ENCODE data around the gene RAB22A.

Gene RAB22A

DNA sequence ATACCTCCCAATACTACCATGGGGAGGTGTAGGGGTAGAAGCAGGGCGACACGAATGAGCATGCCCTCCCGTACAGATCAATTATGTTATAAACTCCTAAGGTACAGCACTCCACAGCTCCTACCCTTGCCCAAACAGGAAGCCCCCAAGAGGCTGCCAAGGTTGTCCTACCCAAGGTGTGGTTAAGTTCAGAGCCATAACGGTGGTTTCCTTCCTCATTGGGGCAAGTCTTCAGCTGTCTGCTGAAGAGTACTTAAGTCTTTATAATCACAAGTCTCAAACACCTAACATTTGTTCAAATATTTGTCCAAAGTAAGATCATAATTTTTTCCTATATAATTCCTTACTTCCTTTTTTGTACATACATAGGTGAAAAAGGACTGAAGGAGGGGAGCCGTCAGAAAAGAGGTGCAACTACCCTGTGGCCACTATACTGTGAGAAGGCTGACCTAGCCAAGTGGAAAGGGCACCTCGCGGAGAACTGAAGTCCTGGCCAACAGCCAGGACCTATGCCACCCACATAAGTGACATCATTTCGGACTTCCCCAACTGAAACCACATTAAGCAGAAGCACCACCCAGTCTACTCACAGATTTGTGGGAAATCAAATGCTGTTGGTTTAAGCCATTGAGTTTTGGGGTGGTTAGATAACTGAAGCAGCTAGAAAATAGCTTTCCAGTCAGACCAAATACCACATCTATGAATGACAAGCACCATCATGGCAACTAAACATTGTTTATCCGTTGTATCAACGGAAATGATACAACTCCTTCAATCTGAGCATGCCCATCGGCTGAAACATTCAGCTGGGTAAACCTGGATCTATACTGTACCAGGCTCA, 2.9 kb upstream of the RAB22A start:
- Histone ChIP-seq H3K27ac (ENCODE audit: low read length) (no peak overlapping the region), H3K27me3 (ENCODE audit: insufficient read depth, low read length) (no peaks in the 10 kb centered on the region), H3K4me1 (ENCODE audit: insufficient read depth, low read length) (peaks cover 6% of the 10 kb centered on the region; the same call in 1 of the 2 replicates), H3K9me3 (ENCODE audit: insufficient read depth, low read depth, low read length) (no peaks in the 10 kb centered on the region), H3K4me3 (ENCODE audit: low read length) (no peak overlapping the region), H3K36me3 (ENCODE audit: insufficient read depth, low read depth, low read length) (peaks cover 3% of the 10 kb centered on the region; the same call in 1 of the 2 replicates), H3K9ac (ENCODE audit: low read depth, low read length) (no peak overlapping the region)

DNA sequence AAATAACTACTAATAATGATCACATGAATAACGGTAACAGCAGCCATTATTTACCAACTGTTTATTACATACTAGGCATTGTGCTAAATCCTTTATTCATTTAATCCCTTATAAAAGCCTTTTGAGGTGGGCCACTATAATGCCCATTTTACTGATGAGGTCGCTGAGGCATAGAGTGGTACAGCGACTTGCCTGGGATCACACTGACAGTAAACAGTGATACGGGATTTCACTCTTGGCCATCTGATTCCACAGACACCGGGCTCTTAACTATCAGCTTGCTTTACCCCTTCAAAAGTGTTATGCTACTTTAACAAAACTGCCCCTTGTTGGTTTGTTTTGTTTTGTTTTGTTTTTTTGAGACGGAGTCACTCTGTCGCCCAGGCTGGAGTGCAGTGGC, 2.2 kb upstream of the RAB22A start:
- Histone ChIP-seq H3K9ac (ENCODE audit: low read depth, low read length) (no peak overlapping the region), H3K4me3 (ENCODE audit: low read length) (no peak overlapping the region), H3K27me3 (ENCODE audit: insufficient read depth, low read length) (no peaks in the 10 kb centered on the region)

GRCh38 chr20:58308290-58308679, 1.2 kb upstream of the RAB22A start:
- peaks cover 16% of the 10 kb centered on the region for H3K36me3 ChIP-seq (ENCODE audit: insufficient read depth, low read depth, low read length)
- H3K27ac ChIP-seq (ENCODE audit: low read length): no peak overlapping the region
- H3K9ac ChIP-seq (ENCODE audit: low read depth, low read length): peak overlapping the region; percentile 89; the same call in 1 of the 2 replicates
- H3K4me1 ChIP-seq (ENCODE audit: insufficient read depth, low read length): peaks cover 6% of the 10 kb centered on the region; the same call in 1 of the 2 replicates
- peak overlapping the region; percentile 95; the same call in 1 of the 2 replicates for H3K4me3 ChIP-seq (ENCODE audit: low read length)
- H3K27me3 ChIP-seq (ENCODE audit: insufficient read depth, low read length): no peaks in the 10 kb centered on the region
- H3K9me3 ChIP-seq (ENCODE audit: insufficient read depth, low read depth, low read length): no peaks in the 10 kb centered on the region

More for the DNA sequence above, 2.2 kb upstream of the RAB22A start:
- H3K27ac ChIP-seq (ENCODE audit: low read length): no peak overlapping the region
- H3K9me3 ChIP-seq (ENCODE audit: insufficient read depth, low read depth, low read length): no peaks in the 10 kb centered on the region
- peaks cover 8% of the 10 kb centered on the region; the same call in 1 of the 2 replicates for H3K36me3 ChIP-seq (ENCODE audit: insufficient read depth, low read depth, low read length)
- peaks cover 6% of the 10 kb centered on the region; the same call in 1 of the 2 replicates for H3K4me1 ChIP-seq (ENCODE audit: insufficient read depth, low read length)

- Histone ChIP-seq H3K9ac (ENCODE audit: low read depth, low read length) (peak overlapping the region; percentile 89), H3K27ac (ENCODE audit: low read length) (no peak overlapping the region)
Measured at GRCh38 chr20:58308680-58309527, 611 bp upstream of the RAB22A start.

DNA sequence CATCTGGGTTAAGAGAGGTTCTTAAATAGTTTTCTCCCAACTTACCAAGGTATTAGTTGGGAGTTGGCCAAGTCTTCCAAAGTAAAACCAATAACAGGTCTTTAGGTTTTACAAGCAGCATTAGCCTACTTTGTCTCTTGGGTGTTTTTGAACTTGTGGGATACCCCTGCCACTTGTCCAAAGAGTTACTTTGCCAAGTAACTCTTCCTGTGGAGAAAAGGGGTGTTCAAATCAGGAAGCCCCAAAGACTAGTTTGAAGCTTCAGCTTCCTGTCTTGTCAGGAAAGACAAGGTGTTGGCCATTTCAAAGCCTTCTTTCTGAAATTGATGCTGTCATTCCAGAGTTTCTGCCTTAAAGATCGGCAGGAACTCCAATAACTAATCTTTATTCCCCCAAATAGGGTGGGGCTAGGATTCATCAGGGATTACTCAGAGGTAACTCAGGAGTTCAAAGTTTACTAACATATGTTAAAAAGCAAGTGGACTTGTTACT, 822 bp downstream of the RAB22A start:
- peak overlapping the region; percentile 82; the same call in 1 of the 2 replicates for H3K9ac ChIP-seq (ENCODE audit: low read depth, low read length)
- peaks cover 31% of the 10 kb centered on the region for H3K36me3 ChIP-seq (ENCODE audit: insufficient read depth, low read depth, low read length)
- peak overlapping the region; percentile 86 for H3K4me3 ChIP-seq (ENCODE audit: low read length)
- peak overlapping the region; percentile 13 for H3K27ac ChIP-seq (ENCODE audit: low read length)
- no peaks in the 10 kb centered on the region for H3K9me3 ChIP-seq (ENCODE audit: insufficient read depth, low read depth, low read length)
- H3K4me1 ChIP-seq (ENCODE audit: insufficient read depth, low read length): peaks cover 6% of the 10 kb centered on the region; the same call in 1 of the 2 replicates
- no peaks in the 10 kb centered on the region for H3K27me3 ChIP-seq (ENCODE audit: insufficient read depth, low read length)

More at GRCh38 chr20:58308680-58309527, 611 bp upstream of the RAB22A start:
- no peaks in the 10 kb centered on the region for H3K27me3 ChIP-seq (ENCODE audit: insufficient read depth, low read length)
- H3K36me3 ChIP-seq (ENCODE audit: insufficient read depth, low read depth, low read length): peaks cover 22% of the 10 kb centered on the region
- peak overlapping the region; percentile 95 for H3K4me3 ChIP-seq (ENCODE audit: low read length)
- H3K9me3 ChIP-seq (ENCODE audit: insufficient read depth, low read depth, low read length): no peaks in the 10 kb centered on the region
- peaks cover 6% of the 10 kb centered on the region; the same call in 1 of the 2 replicates for H3K4me1 ChIP-seq (ENCODE audit: insufficient read depth, low read length)

- Histone ChIP-seq H3K27ac (ENCODE audit: low read length) (no peak overlapping the region), H3K9me3 (ENCODE audit: insufficient read depth, low read depth, low read length) (no peaks in the 10 kb centered on the region), H3K4me3 (ENCODE audit: low read length) (no peak overlapping the region), H3K4me1 (ENCODE audit: insufficient read depth, low read length) (peaks cover 6% of the 10 kb centered on the region; the same call in 1 of the 2 replicates), H3K9ac (ENCODE audit: low read depth, low read length) (no peak overlapping the region), H3K27me3 (ENCODE audit: insufficient read depth, low read length) (no peaks in the 10 kb centered on the region), H3K36me3 (ENCODE audit: insufficient read depth, low read depth, low read length) (peaks cover 40% of the 10 kb centered on the region)
Measured at GRCh38 chr20:58312836-58313235, 3.3 kb downstream of the RAB22A start.

DNA sequence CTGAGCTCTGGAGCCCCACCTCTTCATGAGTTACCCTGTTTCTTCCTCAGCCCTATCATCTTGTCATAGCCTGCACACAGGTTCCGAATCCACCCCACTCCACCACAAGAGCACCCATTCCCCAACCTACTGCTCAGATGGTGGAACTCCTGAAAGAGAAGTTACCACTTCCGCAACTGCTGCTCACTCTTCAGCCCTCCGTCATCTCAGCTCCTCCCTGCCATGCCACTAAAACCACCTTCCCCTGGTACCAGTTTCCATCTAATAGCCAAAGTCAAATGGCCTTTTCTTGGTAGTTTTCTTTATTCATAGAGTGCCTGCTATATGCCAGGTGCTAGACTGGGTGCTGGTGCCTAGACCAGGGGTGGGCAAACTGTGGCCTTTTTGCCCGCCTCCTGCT, 3.9 kb downstream of the RAB22A start:
- Histone ChIP-seq H3K9ac (ENCODE audit: low read depth, low read length) (no peak overlapping the region), H3K4me1 (ENCODE audit: insufficient read depth, low read length) (peaks cover 6% of the 10 kb centered on the region; the same call in 1 of the 2 replicates), H3K27ac (ENCODE audit: low read length) (no peak overlapping the region), H3K4me3 (ENCODE audit: low read length) (no peak overlapping the region), H3K36me3 (ENCODE audit: insufficient read depth, low read depth, low read length) (peaks cover 40% of the 10 kb centered on the region), H3K27me3 (ENCODE audit: insufficient read depth, low read length) (no peaks in the 10 kb centered on the region), H3K9me3 (ENCODE audit: insufficient read depth, low read depth, low read length) (no peaks in the 10 kb centered on the region)

DNA sequence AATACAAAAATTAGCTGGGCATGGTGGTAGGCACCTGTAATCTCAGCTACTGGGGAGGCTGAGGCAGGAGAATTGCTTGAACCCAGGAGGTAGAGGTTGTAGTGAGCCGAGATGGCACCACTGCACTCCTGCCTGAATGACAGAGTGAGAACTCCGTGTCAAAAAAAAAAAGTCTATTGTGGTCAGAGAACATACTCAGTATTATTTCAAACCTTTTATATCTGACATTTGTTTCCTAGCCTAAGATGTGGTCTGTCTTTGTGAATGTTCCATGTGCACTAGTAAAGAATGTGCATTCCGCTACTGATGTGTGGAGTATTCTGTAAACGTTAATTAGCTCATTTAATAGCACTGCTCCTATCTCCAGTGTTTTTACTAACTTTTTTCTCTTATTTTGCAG, 11.7 kb downstream of the RAB22A start:
- Histone ChIP-seq H3K4me3 (ENCODE audit: low read length) (no peak overlapping the region), H3K27me3 (ENCODE audit: insufficient read depth, low read length) (no peaks in the 10 kb centered on the region), H3K9ac (ENCODE audit: low read depth, low read length) (no peak overlapping the region), H3K27ac (ENCODE audit: low read length) (no peak overlapping the region), H3K36me3 (ENCODE audit: insufficient read depth, low read depth, low read length) (peaks cover 7% of the 10 kb centered on the region), H3K4me1 (ENCODE audit: insufficient read depth, low read length) (peaks cover 2% of the 10 kb centered on the region; the same call in 1 of the 2 replicates), H3K9me3 (ENCODE audit: insufficient read depth, low read depth, low read length) (no peaks in the 10 kb centered on the region)

- no peaks in the 10 kb centered on the region for H3K36me3 ChIP-seq (ENCODE audit: insufficient read depth, low read depth, low read length)
- H3K4me3 ChIP-seq (ENCODE audit: low read length): no peak overlapping the region
- no peak overlapping the region for H3K27ac ChIP-seq (ENCODE audit: low read length)
- no peak overlapping the region for H3K9ac ChIP-seq (ENCODE audit: low read depth, low read length)
- peaks cover 2% of the 10 kb centered on the region; the same call in 1 of the 2 replicates for H3K4me1 ChIP-seq (ENCODE audit: insufficient read depth, low read length)
- H3K9me3 ChIP-seq (ENCODE audit: insufficient read depth, low read depth, low read length): no peaks in the 10 kb centered on the region
- no peaks in the 10 kb centered on the region for H3K27me3 ChIP-seq (ENCODE audit: insufficient read depth, low read length)
Measured at GRCh38 chr20:58322083-58322482, 12.6 kb downstream of the RAB22A start.

GRCh38 chr20:58325912-58326311, 16.4 kb downstream of the RAB22A start:
- no peak overlapping the region for H3K4me3 ChIP-seq (ENCODE audit: low read length)
- no peaks in the 10 kb centered on the region for H3K27me3 ChIP-seq (ENCODE audit: insufficient read depth, low read length)
- no peak overlapping the region for H3K9ac ChIP-seq (ENCODE audit: low read depth, low read length)
- peaks cover 9% of the 10 kb centered on the region; the same call in 1 of the 2 replicates for H3K4me1 ChIP-seq (ENCODE audit: insufficient read depth, low read length)
- no peak overlapping the region for H3K27ac ChIP-seq (ENCODE audit: low read length)
- no peaks in the 10 kb centered on the region for H3K9me3 ChIP-seq (ENCODE audit: insufficient read depth, low read depth, low read length)
- no peaks in the 10 kb centered on the region for H3K36me3 ChIP-seq (ENCODE audit: insufficient read depth, low read depth, low read length)

DNA sequence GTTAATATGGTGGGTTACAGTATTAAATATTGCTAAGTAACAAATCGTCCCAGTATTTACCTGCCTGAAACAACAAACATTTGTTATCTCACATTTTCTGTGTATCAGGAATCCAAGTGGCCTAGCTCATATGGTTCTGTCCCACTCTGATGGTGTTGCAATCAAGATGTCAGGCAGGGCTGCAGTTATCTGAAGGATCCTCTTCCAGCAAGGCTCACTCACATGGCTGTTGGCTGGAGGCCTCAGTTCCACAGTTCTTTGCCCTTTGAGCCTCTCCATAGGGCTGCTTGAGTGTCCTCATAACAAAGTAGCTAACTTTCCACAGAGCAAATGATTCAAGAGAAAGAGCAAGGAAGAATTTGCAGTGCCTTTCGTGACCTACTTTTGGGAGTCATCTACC, 17.7 kb downstream of the RAB22A start:
- Histone ChIP-seq H3K9ac (ENCODE audit: low read depth, low read length) (no peak overlapping the region), H3K36me3 (ENCODE audit: insufficient read depth, low read depth, low read length) (0 out of 2 replicates have a peak, but pooled peaks cover 5% of the 10 kb centered on the region), H3K27ac (ENCODE audit: low read length) (no peak overlapping the region), H3K4me1 (ENCODE audit: insufficient read depth, low read length) (peaks cover 9% of the 10 kb centered on the region; the same call in 1 of the 2 replicates), H3K4me3 (ENCODE audit: low read length) (no peak overlapping the region), H3K27me3 (ENCODE audit: insufficient read depth, low read length) (no peaks in the 10 kb centered on the region), H3K9me3 (ENCODE audit: insufficient read depth, low read depth, low read length) (no peaks in the 10 kb centered on the region)

Measured in iPS-20b (cell line).